ENCODE measurements around the gene PDLIM4. TPM values are rescaled to one million over a fixed set of nuclear protein-coding genes. Genes with fewer than 3 reads are reported as not detected.

The PDLIM4 gene
- total RNA-seq, 1 donor = 67.7 TPM

DNA sequence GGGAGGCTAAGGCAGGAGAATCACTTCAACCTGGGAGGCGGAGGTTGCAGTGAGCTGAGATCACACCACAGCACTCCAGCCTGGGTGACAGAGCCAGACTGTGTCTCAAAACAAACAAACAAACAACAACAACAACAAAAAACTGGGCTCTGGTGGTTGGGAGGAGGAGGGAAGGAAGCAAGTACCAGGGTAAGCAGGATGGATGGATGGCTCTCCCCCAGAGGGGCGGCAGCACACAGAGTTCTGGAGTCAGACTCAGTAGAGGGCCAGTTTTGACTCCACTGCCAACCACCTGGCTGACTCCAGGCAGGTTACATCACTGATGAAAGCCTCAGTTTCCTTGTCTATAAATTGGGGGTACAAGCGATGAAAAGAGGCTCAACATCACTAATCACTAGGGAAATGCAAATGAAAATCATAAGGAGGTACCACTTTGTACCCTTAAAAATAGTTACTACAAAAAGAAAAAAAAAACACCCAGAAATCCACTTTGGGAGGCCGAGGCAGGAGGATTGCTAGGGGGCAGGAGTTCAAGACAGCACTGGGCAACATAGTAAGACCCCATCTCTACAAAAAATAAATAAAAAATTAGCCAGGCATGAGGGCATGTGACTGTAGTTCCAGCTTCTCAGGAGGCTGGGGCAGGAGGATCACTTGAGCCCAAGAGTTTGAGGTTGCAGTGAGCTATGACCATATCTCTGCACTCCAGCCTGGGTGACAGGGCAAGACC is 39.9 kb downstream of the PDLIM4 start:
- Histone ChIP-seq H3K27me3 (ENCODE audit: insufficient read depth, low read length) (no peaks in the 10 kb centered on the region), H3K36me3 (ENCODE audit: insufficient read depth, low read length) (no peaks in the 10 kb centered on the region), H3K4me2 (ENCODE audit: insufficient read depth, low read length) (no peak overlapping the region), H2AFZ (ENCODE audit: low read length) (no peak overlapping the region), H3K4me1 (ENCODE audit: insufficient read depth, low read length) (peaks cover 28% of the 10 kb centered on the region), H3K4me3 (ENCODE audit: insufficient read depth, low read length) (no peak overlapping the region), H4K20me1 (ENCODE audit: insufficient read depth, low read length) (peaks cover 12% of the 10 kb centered on the region), H3K79me2 (ENCODE audit: insufficient read depth, low read length) (peaks cover 61% of the 10 kb centered on the region), H3K27ac (ENCODE audit: low read depth, low read length) (no peak overlapping the region), H3K9me3 (ENCODE audit: low read depth, low read length) (no peaks in the 10 kb centered on the region)
- no peak for DNase-seq (ENCODE audit: insufficient read length, low spot score, missing footprints)
- TF ChIP-seq, protein P1, sequence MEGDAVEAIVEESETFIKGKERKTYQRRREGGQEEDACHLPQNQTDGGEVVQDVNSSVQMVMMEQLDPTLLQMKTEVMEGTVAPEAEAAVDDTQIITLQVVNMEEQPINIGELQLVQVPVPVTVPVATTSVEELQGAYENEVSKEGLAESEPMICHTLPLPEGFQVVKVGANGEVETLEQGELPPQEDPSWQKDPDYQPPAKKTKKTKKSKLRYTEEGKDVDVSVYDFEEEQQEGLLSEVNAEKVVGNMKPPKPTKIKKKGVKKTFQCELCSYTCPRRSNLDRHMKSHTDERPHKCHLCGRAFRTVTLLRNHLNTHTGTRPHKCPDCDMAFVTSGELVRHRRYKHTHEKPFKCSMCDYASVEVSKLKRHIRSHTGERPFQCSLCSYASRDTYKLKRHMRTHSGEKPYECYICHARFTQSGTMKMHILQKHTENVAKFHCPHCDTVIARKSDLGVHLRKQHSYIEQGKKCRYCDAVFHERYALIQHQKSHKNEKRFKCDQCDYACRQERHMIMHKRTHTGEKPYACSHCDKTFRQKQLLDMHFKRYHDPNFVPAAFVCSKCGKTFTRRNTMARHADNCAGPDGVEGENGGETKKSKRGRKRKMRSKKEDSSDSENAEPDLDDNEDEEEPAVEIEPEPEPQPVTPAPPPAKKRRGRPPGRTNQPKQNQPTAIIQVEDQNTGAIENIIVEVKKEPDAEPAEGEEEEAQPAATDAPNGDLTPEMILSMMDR (IDR thresholded peaks at IDR 0.05; ENCODE audit: extremely low read depth, low read depth, low read length) = no peak

DNA sequence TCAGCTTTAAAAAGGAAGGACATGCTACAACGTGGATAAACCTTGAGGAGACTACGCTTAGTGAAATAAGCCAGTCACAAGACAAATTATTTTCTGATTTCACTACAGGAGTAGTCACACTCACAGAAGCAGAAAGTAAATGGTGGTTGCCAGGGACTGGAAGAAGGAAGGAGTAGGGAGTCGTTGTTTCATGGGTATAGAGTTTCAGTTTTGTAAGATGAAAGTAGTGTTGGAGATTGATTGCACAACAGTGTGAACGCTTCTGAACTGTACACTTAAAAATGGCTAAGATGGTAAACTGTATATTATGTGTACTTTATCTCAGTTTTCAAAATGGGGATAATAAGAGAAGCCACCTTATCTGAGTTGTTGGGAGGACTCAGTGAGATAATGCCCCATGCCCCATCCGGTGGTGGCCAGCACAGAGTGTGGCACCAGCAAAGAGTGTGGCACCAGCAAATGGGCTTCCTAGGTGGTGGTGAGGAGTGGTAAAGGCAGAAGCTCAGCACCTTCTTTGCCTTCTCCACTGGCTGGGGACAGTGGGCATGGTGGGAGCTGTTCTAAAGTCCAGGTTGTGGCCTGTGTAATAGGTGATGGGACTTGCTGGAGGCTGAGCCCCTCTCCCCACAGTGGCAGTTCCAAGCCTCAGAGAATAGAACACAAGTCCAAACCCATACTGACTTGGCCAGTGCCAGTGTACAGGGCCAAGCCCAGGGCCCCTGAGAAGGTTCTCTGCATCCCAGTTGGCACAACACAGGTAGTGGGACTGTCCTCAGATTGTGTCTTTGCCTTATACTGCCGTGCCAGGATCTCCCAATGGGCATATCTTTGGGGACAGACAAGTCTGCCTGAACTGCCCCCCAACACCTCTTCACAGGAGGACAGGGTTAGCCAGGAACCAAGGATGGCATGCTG is 41.1 kb downstream of the PDLIM4 start:
- H4K20me1 ChIP-seq (ENCODE audit: insufficient read depth, low read length) = peaks cover 12% of the 10 kb centered on the region
- TF ChIP-seq, protein P1 (IDR thresholded peaks at IDR 0.05; ENCODE audit: extremely low read depth, low read depth, low read length) = no peak
- H3K79me2 ChIP-seq (ENCODE audit: insufficient read depth, low read length) = peaks cover 66% of the 10 kb centered on the region
- no peak overlapping the region for H3K4me3 ChIP-seq (ENCODE audit: insufficient read depth, low read length)
- DNase-seq (ENCODE audit: insufficient read length, low spot score, missing footprints) = no peak
- H3K27me3 ChIP-seq (ENCODE audit: insufficient read depth, low read length) = no peaks in the 10 kb centered on the region
- H3K36me3 ChIP-seq (ENCODE audit: insufficient read depth, low read length) = no peaks in the 10 kb centered on the region
- H3K9me3 ChIP-seq (ENCODE audit: low read depth, low read length) = no peaks in the 10 kb centered on the region
- H2AFZ ChIP-seq (ENCODE audit: low read length) = no peak overlapping the region
- no peak overlapping the region for H3K27ac ChIP-seq (ENCODE audit: low read depth, low read length)
- H3K4me2 ChIP-seq (ENCODE audit: insufficient read depth, low read length) = peak overlapping the region; percentile 12
- H3K4me1 ChIP-seq (ENCODE audit: insufficient read depth, low read length) = peaks cover 19% of the 10 kb centered on the region

- H3K4me2 ChIP-seq (ENCODE audit: insufficient read depth, low read length) = no peak overlapping the region
- H3K79me2 ChIP-seq (ENCODE audit: insufficient read depth, low read length) = peaks cover 66% of the 10 kb centered on the region
- H4K20me1 ChIP-seq (ENCODE audit: insufficient read depth, low read length) = peaks cover 12% of the 10 kb centered on the region
- H3K27ac ChIP-seq (ENCODE audit: low read depth, low read length) = no peak overlapping the region
- TF ChIP-seq, protein P1 (IDR thresholded peaks at IDR 0.05; ENCODE audit: extremely low read depth, low read depth, low read length) = no peak
- H2AFZ ChIP-seq (ENCODE audit: low read length) = no peak overlapping the region
- peaks cover 19% of the 10 kb centered on the region for H3K4me1 ChIP-seq (ENCODE audit: insufficient read depth, low read length)
- H3K27me3 ChIP-seq (ENCODE audit: insufficient read depth, low read length) = no peaks in the 10 kb centered on the region
- DNase-seq (ENCODE audit: insufficient read length, low spot score, missing footprints) = no peak
- H3K9me3 ChIP-seq (ENCODE audit: low read depth, low read length) = no peaks in the 10 kb centered on the region
- no peak overlapping the region for H3K4me3 ChIP-seq (ENCODE audit: insufficient read depth, low read length)
- no peaks in the 10 kb centered on the region for H3K36me3 ChIP-seq (ENCODE audit: insufficient read depth, low read length)
Measured at GRCh38 chr5:132299917-132300316, 42.4 kb downstream of the PDLIM4 start.
